ENCODE results near the gene SUPT20H. TPM values are rescaled to one million over a fixed set of nuclear protein-coding genes. Genes with fewer than 3 reads are reported as not detected.

SUPT20H gene
- total and polyA plus RNA-seq, 2 of the 13 experiments (the other 11 are each of a cell fraction or from before 2014, with no cell fraction given) = 35.0 to 63.6 TPM

GRCh38 chr13:37049810-37050209 lies 9.7 kb downstream of the SUPT20H start:
- Histone ChIP-seq H3K79me2 (ENCODE audit: insufficient read depth, low read length) (peaks cover 30% of the 10 kb centered on the region), H3K4me3 (replicated peaks in 1 of 3; ENCODE audit: insufficient read depth in 1 of 3, low read depth in 2 of 3, low read length in 3 of 3) (no peak overlapping the region), H3K4me2 (ENCODE audit: low read depth, low read length) (no peak overlapping the region), H3K9me3 (ENCODE audit: low read length) (no peaks in the 10 kb centered on the region), H3K9ac (ENCODE audit: insufficient read depth, low read depth, low read length) (no peak overlapping the region), H3K27ac (ENCODE audit: extremely low read length, insufficient read depth, low read length) (no peak overlapping the region), H3K36me3 (replicated peaks in 1 of 2; ENCODE audit: control insufficient read depth in 1 of 2, insufficient read depth in 2 of 2, low read length in 2 of 2) (peaks cover 2 to 26% of the 10 kb centered on the region in 2 experiments; a peak in 4 of 5 replicates), H4K20me1 (ENCODE audit: insufficient read depth, low read length) (no peaks in the 10 kb centered on the region), H3K4me1 (ENCODE audit: insufficient read depth, low read length) (no peaks in the 10 kb centered on the region), H2AFZ (ENCODE audit: low read length) (no peak overlapping the region), H3K27me3 (ENCODE audit: control insufficient read depth in 1 of 2, insufficient read depth in 2 of 2, low read length in 2 of 2) (no peaks in the 10 kb centered on the region)
- intact Hi-C loops (cut with micrococcal nuclease; ENCODE audit: unreplicated experiment) = no loop called here
- WGBS (ENCODE audit: low lambda C conversion rate) = 61% methylated on average over 1 of the region's 1 CpG
- ATAC-seq = no peak
- POLR2A ChIA-PET = no interaction called here
- no peak for DNase-seq (ENCODE audit: low spot score)
- FAIRE-seq = no peak
- CTCF ChIA-PET (ENCODE audit: low intra/inter-chr PET ratio, low total read pairs) = no interaction called here
- TF ChIP-seq ZNF331 (CRISPR knock-in tag; IDR thresholded peaks at IDR 0.05) (no peak), CBX5 (CRISPR knock-in tag; IDR thresholded peaks at IDR 0.05; ENCODE audit: borderline replicate concordance) (no peak), SNAPC5 (CRISPR knock-in tag; IDR thresholded peaks at IDR 0.05; ENCODE audit: borderline replicate concordance) (no peak), ZNF790 (CRISPR knock-in tag; IDR thresholded peaks at IDR 0.05; ENCODE audit: borderline replicate concordance) (no peak), ZNF557 (CRISPR knock-in tag; IDR thresholded peaks at IDR 0.05) (no peak), EP300 (IDR thresholded peaks at IDR 0.05; ENCODE audit: low read depth in 2 of 2, low read length in 2 of 2) (no peak), EP300 (CRISPR knock-in tag; IDR thresholded peaks at IDR 0.05; ENCODE audit: borderline replicate concordance) (no peak), DDIT3 (CRISPR knock-in tag; IDR thresholded peaks at IDR 0.05) (no peak), MIXL1 (CRISPR knock-in tag; IDR thresholded peaks at IDR 0.05) (no peak), POLR2G (IDR thresholded peaks at IDR 0.05; ENCODE audit: low read depth, low read length) (no peak), ZBTB3 (CRISPR knock-in tag; IDR thresholded peaks at IDR 0.05; ENCODE audit: borderline replicate concordance, low read depth) (no peak), NONO (IDR thresholded peaks at IDR 0.05) (no peak), NONO (CRISPR knock-in tag; conservative IDR thresholded peaks at IDR 0.05) (no peak)
- in situ Hi-C loops (cut with HindIII; ENCODE audit: extremely low pct_ligation_motif_present, low pct_unique_long_range_greater_than_20kb) = no loop called here
- no TSS peak for BruUV-seq (replicated peaks)
